Skeletal muscle satellite cell (primary cell): ENCODE data around the gene GRK2.

Experiments used
- H3K27me3 ChIP-seq: 2 replicates; pipeline ENCODE4 v1.7.0; 2013; ENCODE audit warnings: low read length; ENCODE audit not compliant: control insufficient read depth, insufficient read depth
- H3K36me3 ChIP-seq: 2 replicates; pipeline ENCODE4 v1.7.0; 2013; ENCODE audit warnings: mild to moderate bottlenecking, control low read depth, low read length; ENCODE audit not compliant: insufficient read depth
- H3K4me1 ChIP-seq: 2 replicates; pipeline ENCODE4 v1.7.0; 2013; ENCODE audit warnings: low read length; ENCODE audit not compliant: control insufficient read depth, insufficient read depth
- H3K4me2 ChIP-seq: 2 replicates; pipeline ENCODE4 v1.7.0; 2013; ENCODE audit warnings: mild to moderate bottlenecking, low read length
- H3K4me3 ChIP-seq: 2 replicates; pipeline ENCODE4 v1.7.0; 2013; ENCODE audit warnings: low read length
- H3K9ac ChIP-seq: 2 replicates; pipeline ENCODE4 v1.7.0; 2013; ENCODE audit warnings: mild to moderate bottlenecking, low read depth, low read length, moderate library complexity
- H3K9me3 ChIP-seq: replicated peaks from 2 replicates; pipeline ENCODE4 v1.7.0; 2013; ENCODE audit warnings: mild to moderate bottlenecking, control low read depth, low read length

The GRK2 gene

DNA sequence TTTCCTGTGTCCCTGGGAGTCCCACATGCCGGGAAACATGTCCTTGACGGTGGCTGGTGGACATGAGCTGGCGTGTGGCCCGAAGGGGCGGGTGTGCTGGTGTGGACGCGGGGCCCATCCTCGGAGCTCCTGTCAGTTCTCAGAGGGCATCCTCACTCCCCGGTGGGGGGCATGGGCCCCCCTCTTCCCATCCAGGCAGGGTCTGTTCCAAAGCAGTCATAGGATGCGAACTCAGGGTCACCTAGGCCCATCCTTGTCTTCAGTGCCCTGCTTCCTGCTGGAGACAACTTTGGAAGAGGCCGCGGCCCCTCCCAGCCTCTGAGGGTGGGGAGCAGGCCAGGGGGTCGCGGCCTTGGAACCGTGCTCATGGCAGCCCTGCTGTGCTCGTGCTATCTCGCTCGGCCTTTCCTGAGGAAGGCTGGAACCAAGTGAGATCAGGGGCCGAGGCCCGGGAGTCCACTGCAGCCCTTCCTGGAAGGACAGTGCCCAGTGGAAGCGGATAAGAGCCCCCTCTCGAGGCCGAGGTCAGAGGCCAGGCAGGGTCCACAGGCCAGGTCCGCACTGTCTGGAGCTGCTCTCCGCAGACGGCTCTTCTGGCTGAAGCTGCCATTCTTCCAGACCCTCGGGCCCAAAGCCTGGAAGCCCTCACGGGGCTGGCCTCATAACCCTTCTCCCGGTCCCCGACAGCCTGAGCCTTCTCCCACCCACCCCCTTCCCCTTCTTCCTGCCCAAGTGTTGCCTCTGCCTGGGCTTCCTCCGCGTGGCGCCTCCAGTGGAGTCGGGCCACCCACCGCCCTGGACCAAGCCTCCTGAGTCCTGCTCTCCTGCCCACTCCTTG is 8.7 kb downstream of the GRK2 start:
- no peaks in the 10 kb centered on the region for H3K27me3 ChIP-seq
- H3K4me3 ChIP-seq, result no peak overlapping the region
- no peak overlapping the region for H3K9ac ChIP-seq
- peaks cover 61% of the 10 kb centered on the region for H3K4me1 ChIP-seq
- no peak overlapping the region for H3K4me2 ChIP-seq
- H3K9me3 ChIP-seq, result no peaks in the 10 kb centered on the region
- peaks cover 19% of the 10 kb centered on the region for H3K36me3 ChIP-seq

- Histone ChIP-seq H3K4me2 (no peak overlapping the region), H3K36me3 (peaks cover 28% of the 10 kb centered on the region), H3K27me3 (no peaks in the 10 kb centered on the region), H3K9ac (no peak overlapping the region), H3K4me3 (no peak overlapping the region), H3K9me3 (no peaks in the 10 kb centered on the region), H3K4me1 (peaks cover 53% of the 10 kb centered on the region)
These were observed 9.5 kb downstream of the GRK2 start for GRCh38 chr11:67275606-67276409.

DNA sequence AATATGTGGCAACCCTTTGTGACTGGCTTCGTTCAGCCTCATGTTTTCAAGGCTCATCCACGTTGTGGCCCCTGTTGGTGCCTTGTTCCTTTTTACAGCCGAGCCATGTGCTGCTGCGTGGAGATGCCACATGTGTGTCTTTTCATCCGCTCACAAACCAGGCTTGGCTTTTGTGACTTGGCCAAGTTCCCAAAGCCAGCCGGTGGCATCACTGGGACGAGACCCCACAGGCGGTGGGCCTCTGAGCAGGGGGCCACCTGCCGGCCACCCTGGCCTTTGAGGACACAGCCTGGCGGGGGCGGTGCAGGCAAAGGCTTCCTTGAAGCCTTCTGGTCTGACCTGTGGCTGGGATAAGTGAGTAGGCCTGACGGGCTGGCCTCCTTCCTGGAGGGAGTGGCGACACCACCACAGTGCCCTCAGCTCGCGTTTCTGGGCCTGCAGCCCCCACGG is 10.5 kb downstream of the GRK2 start:
- Histone ChIP-seq H3K36me3 (peaks cover 38% of the 10 kb centered on the region), H3K9me3 (no peaks in the 10 kb centered on the region), H3K27me3 (no peaks in the 10 kb centered on the region), H3K4me1 (peaks cover 43% of the 10 kb centered on the region), H3K4me3 (peak overlapping the region; percentile 65), H3K4me2 (peak overlapping the region; percentile 81), H3K9ac (peak overlapping the region; percentile 84)

DNA sequence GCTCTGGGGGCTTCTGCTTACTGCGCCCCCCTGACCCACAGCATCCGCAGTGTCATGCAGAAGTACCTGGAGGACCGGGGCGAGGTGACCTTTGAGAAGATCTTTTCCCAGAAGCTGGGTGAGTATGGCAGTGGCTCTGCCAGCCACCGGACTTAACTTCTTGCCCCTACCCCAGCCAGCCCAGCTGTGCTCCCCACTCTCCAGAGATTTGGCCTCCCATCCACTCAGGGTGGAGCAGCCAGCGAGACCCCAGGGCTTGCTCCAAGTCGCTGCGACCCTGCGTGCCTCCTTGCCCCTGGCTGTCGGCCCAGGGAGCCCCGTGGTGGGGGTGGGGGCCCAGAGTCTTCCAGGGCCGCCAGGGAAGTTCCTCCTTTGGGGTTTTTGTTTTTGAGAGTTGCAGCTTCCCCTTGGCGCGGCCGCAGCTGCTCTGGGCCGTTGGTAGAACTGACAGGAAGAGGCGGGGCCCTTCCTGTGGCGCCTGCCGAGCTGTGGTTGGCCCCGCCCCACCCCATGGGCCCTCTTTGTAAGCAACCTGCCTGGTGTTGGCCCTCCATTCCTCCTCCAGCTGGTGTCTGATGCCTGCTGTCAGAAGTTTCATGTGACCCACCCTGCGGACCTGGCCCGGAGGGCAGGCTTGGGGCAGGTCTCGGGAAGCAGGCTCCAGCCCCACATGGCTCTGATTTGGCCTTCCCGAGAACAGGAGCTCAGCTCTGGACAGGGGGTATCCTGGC is 11.1 kb downstream of the GRK2 start:
- peak overlapping the region; percentile 81 for H3K4me2 ChIP-seq
- no peaks in the 10 kb centered on the region for H3K27me3 ChIP-seq
- peak overlapping the region; percentile 84 for H3K9ac ChIP-seq
- peaks cover 37% of the 10 kb centered on the region for H3K4me1 ChIP-seq
- H3K36me3 ChIP-seq, result peaks cover 42% of the 10 kb centered on the region
- peak overlapping the region; percentile 65 for H3K4me3 ChIP-seq
- no peaks in the 10 kb centered on the region for H3K9me3 ChIP-seq

DNA sequence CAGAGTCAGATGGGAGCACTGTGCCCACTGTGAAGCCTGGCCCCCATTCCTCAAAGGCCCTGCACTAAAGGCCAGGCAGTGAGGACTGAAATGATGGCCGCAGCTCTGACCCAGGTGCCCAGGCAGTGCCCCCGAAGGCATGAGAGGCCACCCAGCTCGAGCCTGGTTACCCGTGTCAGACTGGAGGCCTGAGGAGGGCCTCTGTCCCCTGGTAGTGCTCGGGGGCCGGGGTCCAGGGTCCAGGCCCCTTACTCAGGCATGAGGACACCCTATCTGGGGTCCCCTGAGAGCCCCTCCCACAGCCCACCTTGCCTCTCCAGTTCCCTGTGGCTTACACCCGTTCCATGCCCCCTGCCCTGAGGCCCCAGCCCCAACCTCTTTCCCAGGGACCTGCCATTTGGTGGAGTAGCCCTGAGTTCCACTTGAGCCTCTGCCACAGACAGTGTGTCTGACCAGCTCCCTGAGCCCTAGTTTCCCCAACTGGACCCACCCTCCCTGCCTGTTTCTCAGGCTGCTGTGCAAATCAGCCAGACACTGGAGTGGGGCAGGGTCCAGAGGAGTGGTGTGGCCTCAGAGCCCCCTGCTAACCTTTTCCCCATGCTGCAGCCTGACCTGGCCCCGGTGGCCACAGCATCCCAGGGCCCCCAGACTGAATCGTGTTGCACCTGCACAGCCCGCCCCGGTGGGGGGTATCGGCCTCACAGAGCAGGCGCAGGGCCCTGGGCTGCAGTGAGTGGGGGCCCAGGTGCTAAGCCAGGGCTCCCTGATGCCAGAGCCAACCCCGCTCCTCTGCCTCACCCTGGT is 12.1 kb downstream of the GRK2 start:
- H3K9ac ChIP-seq, result peak overlapping the region; percentile 84
- H3K4me3 ChIP-seq, result no peak overlapping the region
- H3K4me2 ChIP-seq, result no peak overlapping the region
- no peaks in the 10 kb centered on the region for H3K27me3 ChIP-seq
- peaks cover 48% of the 10 kb centered on the region for H3K36me3 ChIP-seq
- peaks cover 28% of the 10 kb centered on the region for H3K4me1 ChIP-seq
- H3K9me3 ChIP-seq, result no peaks in the 10 kb centered on the region

GRCh38 chr11:67278939-67279588 is 12.8 kb downstream of the GRK2 start:
- Histone ChIP-seq H3K4me2 (no peak overlapping the region), H3K4me1 (peaks cover 22% of the 10 kb centered on the region), H3K36me3 (peaks cover 56% of the 10 kb centered on the region), H3K4me3 (no peak overlapping the region), H3K9me3 (no peaks in the 10 kb centered on the region), H3K27me3 (no peaks in the 10 kb centered on the region), H3K9ac (no peak overlapping the region)

DNA sequence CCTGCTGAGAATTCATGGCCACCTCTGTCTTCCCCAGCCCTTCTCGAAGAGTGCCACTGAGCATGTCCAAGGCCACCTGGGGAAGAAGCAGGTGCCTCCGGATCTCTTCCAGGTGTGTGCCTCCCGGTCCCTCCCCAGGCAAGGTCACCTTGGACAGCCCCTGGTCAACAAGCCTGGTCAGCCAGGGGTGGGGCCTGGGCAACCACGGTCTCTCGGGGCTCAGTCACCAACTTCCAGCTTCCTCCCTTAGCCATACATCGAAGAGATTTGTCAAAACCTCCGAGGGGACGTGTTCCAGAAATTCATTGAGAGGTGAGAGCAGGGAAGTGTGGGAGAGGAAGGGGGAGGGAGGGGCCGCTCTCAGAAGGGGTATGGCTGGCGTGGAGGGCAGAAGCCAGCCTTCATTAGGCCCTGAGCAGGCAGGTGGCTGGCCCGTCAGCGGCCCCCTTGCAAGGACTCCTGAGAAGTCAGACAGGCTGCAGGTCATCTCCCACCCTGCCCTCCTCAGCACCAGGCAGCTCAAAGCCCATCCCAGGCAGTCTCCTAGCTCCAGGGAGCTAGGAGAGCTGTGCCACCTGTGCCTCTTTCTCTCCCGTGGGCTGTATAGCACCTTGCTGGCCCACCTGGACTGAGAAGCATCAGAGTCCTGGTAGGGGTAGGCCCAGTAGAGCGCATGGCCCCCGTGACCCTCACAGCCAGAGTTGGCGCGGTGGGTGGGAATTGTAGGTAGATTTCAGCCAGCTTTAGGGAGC is 13.5 kb downstream of the GRK2 start:
- H3K4me1 ChIP-seq, result peaks cover 22% of the 10 kb centered on the region
- no peak overlapping the region for H3K9ac ChIP-seq
- no peak overlapping the region for H3K4me3 ChIP-seq
- no peak overlapping the region for H3K4me2 ChIP-seq
- peaks cover 61% of the 10 kb centered on the region for H3K36me3 ChIP-seq
- H3K9me3 ChIP-seq, result no peaks in the 10 kb centered on the region
- H3K27me3 ChIP-seq, result no peaks in the 10 kb centered on the region

DNA sequence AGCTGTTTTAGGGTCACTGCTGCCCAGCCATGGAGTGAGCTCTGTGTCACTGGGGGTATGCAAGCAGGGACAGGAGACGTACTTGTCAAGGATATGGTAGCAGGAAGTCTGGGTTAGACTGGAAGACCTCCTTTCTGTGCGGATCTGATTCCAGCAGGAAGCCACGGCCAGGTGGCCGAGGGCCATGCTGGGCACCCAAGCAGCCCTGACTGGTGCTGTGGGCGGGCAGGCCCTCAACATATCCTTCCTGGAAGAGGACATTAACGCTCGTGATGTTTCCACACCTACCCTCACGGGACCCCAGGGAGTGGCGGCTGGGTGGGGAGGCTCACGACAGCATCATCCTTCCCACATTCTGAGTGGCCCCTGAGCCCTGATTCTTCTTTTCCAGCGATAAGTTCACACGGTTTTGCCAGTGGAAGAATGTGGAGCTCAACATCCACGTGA is 14.1 kb downstream of the GRK2 start:
- Histone ChIP-seq H3K4me1 (peaks cover 22% of the 10 kb centered on the region), H3K4me2 (no peak overlapping the region), H3K4me3 (no peak overlapping the region), H3K27me3 (no peaks in the 10 kb centered on the region), H3K9me3 (no peaks in the 10 kb centered on the region), H3K36me3 (peaks cover 67% of the 10 kb centered on the region), H3K9ac (no peak overlapping the region)

GRCh38 chr11:67280788-67281551 is 14.7 kb downstream of the GRK2 start:
- Histone ChIP-seq H3K36me3 (peaks cover 68% of the 10 kb centered on the region), H3K4me3 (no peak overlapping the region), H3K4me1 (peaks cover 21% of the 10 kb centered on the region), H3K9me3 (no peaks in the 10 kb centered on the region), H3K9ac (no peak overlapping the region), H3K4me2 (no peak overlapping the region), H3K27me3 (no peaks in the 10 kb centered on the region)
